Measurements from ENCODE around the gene KLHL15.

Gene KLHL15

DNA sequence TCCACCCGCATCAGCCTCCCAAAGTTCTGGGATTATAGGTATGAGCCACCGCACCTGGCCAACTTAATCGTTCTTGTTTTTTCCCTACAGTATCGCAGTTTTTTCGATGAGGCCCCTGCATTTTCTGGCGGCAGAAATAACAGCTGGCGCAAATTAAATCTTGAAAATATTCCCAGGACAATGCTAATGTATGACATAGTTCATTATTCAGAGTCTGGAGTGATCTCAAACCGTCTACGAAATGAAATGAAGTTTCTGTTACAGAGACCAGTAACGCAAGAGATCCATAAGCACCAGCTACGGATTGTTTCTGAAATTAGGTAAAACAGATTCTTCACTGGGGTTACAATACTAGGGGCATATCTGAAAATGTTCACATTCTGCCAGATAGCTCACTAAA lies 91.9 kb downstream of the KLHL15 start:
- no peak for FAIRE-seq
- DNase-seq (ENCODE audit: insufficient read length, low spot score): no peak
- TF ChIP-seq POLR2A (IDR thresholded peaks at IDR 0.05; ENCODE audit: low read depth, low read length) (no peak), PAX5 (IDR thresholded peaks at IDR 0.05; ENCODE audit: insufficient read depth, low read length, severe bottlenecking) (no peak), POLR2AphosphoS5 (IDR thresholded peaks at IDR 0.05; ENCODE audit: low read depth, low read length) (no peak), TAF1 (IDR thresholded peaks at IDR 0.05; ENCODE audit: low read depth, low read length) (no peak), POU2F2 (IDR thresholded peaks at IDR 0.05; ENCODE audit: low read depth, low read length) (no peak), SPI1 (IDR thresholded peaks at IDR 0.05; ENCODE audit: low read depth, low read length) (no peak)
